Ovary (tissue), 9 donors: ENCODE data around the gene PLEKHA8. TPM values are rescaled to one million over a fixed set of nuclear protein-coding genes. Genes with fewer than 3 reads are reported as not detected.
"Not testable (repeated sequence)": the region's sequence is repeated elsewhere in the genome, so short reads cannot be mapped to it uniquely, and the experiment has no call there.

Experiments
- DNase-seq, 5 donors: peaks; one replicate each; pipeline ENCODE4 v3.0.0-alpha.2; 2019 to 2020
- H3K27ac ChIP-seq, 2 donors: fragments of 200-600 bp; one replicate each; pipeline versions ENCODE4 v1.5.1 to v1.8.0; 2019 to 2022
- H3K27me3 ChIP-seq: fragments of 200-600 bp; one replicate; pipeline ENCODE4 v1.8.0; 2022
- H3K36me3 ChIP-seq: fragments of 200-600 bp; sonication (generic); one replicate; pipeline ENCODE4 v1.5.1; 2019
- H3K4me1 ChIP-seq: one replicate; pipeline ENCODE4 v1.8.1; 2013; ENCODE audit warnings: mild to moderate bottlenecking, moderate library complexity; ENCODE audit not compliant: insufficient read depth
- H3K4me3 ChIP-seq: fragments of 200-600 bp; sonication (generic); one replicate; pipeline ENCODE4 v1.5.1; 2017
- H3K9me3 ChIP-seq, 2 donors: fragments of 200-600 bp in 1 of 2; sonication (generic) in 1 of 2; one replicate each; pipeline versions ENCODE4 v1.5.1 to v1.8.1; 2013 to 2019; ENCODE audit warnings: mild to moderate bottlenecking in 1 of 2, moderate library complexity in 1 of 2
- CTCF ChIP-seq, 3 donors: fragments of 450-650 bp in 2 of 3; fragments of 200-600 bp in 1 of 3; IDR thresholded peaks; one replicate each; pipeline versions ENCODE4 v1.5.1 to v1.8.0; 2016 to 2022; ENCODE audit warnings: antibody characterized with exemption in 3 of 3, mild to moderate bottlenecking in 1 of 3
- EP300 ChIP-seq: sonication (generic); formaldehyde crosslinking; IDR thresholded peaks from one replicate; pipeline ENCODE4 v1.6.1; 2017; ENCODE audit warnings: antibody characterized with exemption
- POLR2A ChIP-seq: fragments of 450-650 bp; IDR thresholded peaks from one replicate; pipeline ENCODE4 v1.6.1; 2017; ENCODE audit warnings: antibody characterized with exemption, mild to moderate bottlenecking, moderate library complexity
- WGBS, 3 donors: extraction: QIAGEN DNeasy Blood & Tissue Kit in 1 of 3; methylation state at CpG; one replicate each; pipeline versions ENCODE4 v1.1.5 to v1.1.7; 2013 to 2017; 5-methylcytosine and 5-hydroxymethylcytosine counted together
- intact Hi-C, 4 donors: fragments of 100-400 bp; cut with DNase I; formaldehyde crosslinking; loops; one replicate each; pipeline versions ENCODE4 v1.11.0 to v1.15.1; 2022 to 2023
- polyA plus RNA-seq, 2 donors: library from polyadenylated mRNA; stranded (reverse); fragments of 200-250 nt in 1 of 2; fragments of 350-450 nt in 1 of 2; fragmentation: Illumina TruSeq in 1 of 2; extraction: RNeasy Lipid Tissue Mini Kit (QIAGEN cat#74804) in 1 of 2; gene quantifications; one replicate each; pipeline ENCODE4 v1.2.3, GENCODE V29; 2013 to 2014
- total RNA-seq, 7 donors: library from RNA; depleted of rRNA in 2 of 7; stranded (reverse); fragments of >200 nt in 2 of 7; fragmentation: NEBNext Ultra II Directional in 3 of 7; extraction: Animal tissue kit (Norgen Biotek cat#: 25700) in 3 of 7; gene quantifications; one replicate each; pipeline versions ENCODE4 v1.1.0 to v1.2.4, GENCODE V29; 2016 to 2023
- donor health status: DM: no; HTN: no; CAD: no; lungs with moderate emphysema.
- donor health status: DM: no; HTN: no; CAD: no.
- donor health status: Bipolar disorder and iron deficiency.
- donor health status: DM: yes; HTN: yes; CAD: no.
- donor health status: DM: no; HTN: no; CAD: no.
- donor health status: DM: yes; HTN: yes; CAD: no.

PLEKHA8 gene
- total and polyA plus RNA-seq, 9 donors, result 3.1 to 12.8 (median 10.0) TPM

- intact Hi-C loops, result no loop called here
Measured at GRCh38 chr7:30053068-30053467, 24.9 kb downstream of the PLEKHA8 start.

GRCh38 chr7:30057741-30058140 lies 29.5 kb downstream of the PLEKHA8 start:
- TF ChIP-seq EP300 (no peak), CTCF (IDR thresholded peaks at IDR 0.05) (no peak), POLR2A (no peak)
- DNase-seq, result no peak
- Histone ChIP-seq H3K27me3 (no peaks in the 10 kb centered on the region), H3K36me3 (no peaks in the 10 kb centered on the region), H3K9me3 (no peaks in the 10 kb centered on the region), H3K4me3 (no peak overlapping the region), H3K27ac (no peak overlapping the region), H3K4me1 (no peaks in the 10 kb centered on the region)
- intact Hi-C loops, result no loop called here

More at GRCh38 chr7:30053068-30053467, 24.9 kb downstream of the PLEKHA8 start:
- H3K36me3 ChIP-seq, result no peaks in the 10 kb centered on the region
- H3K27me3 ChIP-seq, result no peaks in the 10 kb centered on the region
- no peak overlapping the region for H3K4me3 ChIP-seq
- no peaks in the 10 kb centered on the region for H3K9me3 ChIP-seq
- H3K27ac ChIP-seq, result no peak overlapping the region
- TF ChIP-seq EP300 (no peak), CTCF (IDR thresholded peaks at IDR 0.05) (no peak), POLR2A (no peak)
- no peaks in the 10 kb centered on the region for H3K4me1 ChIP-seq
- 91 to 99% (median 92%) methylated on average over 3 of the region's 3 CpGs for WGBS, 3 donors
- DNase-seq, result no peak

GRCh38 chr7:30061786-30062185 lies 33.6 kb downstream of the PLEKHA8 start:
- not testable (repeated sequence) for H3K9me3 ChIP-seq, H3K4me3 ChIP-seq, H3K27ac ChIP-seq, H3K27me3 ChIP-seq, H3K36me3 ChIP-seq, H3K4me1 ChIP-seq
- peak; percentile 33 to 44 (median 34) for TF ChIP-seq CTCF (IDR thresholded peaks at IDR 0.05)
- intact Hi-C loops, result loop anchor here in 1 of 4 donors (5.0 kb wide), 1 partner anchor 424 kb away; no protein-coding TSS in a partner anchor
- 10 to 20% (median 18%) methylated on average over 3 of the region's 3 CpGs for WGBS, 3 donors
- DNase-seq, result peak; percentile 37 to 60 (median 48)

GRCh38 chr7:30062587-30062986 lies 34.4 kb downstream of the PLEKHA8 start:
- WGBS, 3 donors, result 53 to 72% (median 54%) methylated on average over 1 of the region's 1 CpG
- intact Hi-C loops, result loop anchor here in 1 of 4 donors (5.0 kb wide), 1 partner anchor 425 kb away; no protein-coding TSS in a partner anchor
- Histone ChIP-seq H3K4me3 (no peak overlapping the region), H3K27me3 (no peaks in the 10 kb centered on the region), H3K4me1 (no peaks in the 10 kb centered on the region), H3K9me3 (no peaks in the 10 kb centered on the region), H3K36me3 (no peaks in the 10 kb centered on the region), H3K27ac (no peak overlapping the region)
- DNase-seq, result no peak
- TF ChIP-seq EP300, result no peak
- TF ChIP-seq CTCF (IDR thresholded peaks at IDR 0.05), result peak in 2 of 3 donors; percentile 40 to 48

- Histone ChIP-seq H3K4me1 (no peaks in the 10 kb centered on the region), H3K27me3 (no peaks in the 10 kb centered on the region), H3K36me3 (no peaks in the 10 kb centered on the region), H3K9me3 (no peaks in the 10 kb centered on the region), H3K27ac (no peak overlapping the region), H3K4me3 (no peak overlapping the region)
- TF ChIP-seq POLR2A (no peak), EP300 (no peak), CTCF (IDR thresholded peaks at IDR 0.05) (no peak)
- intact Hi-C loops, result no loop called here
- WGBS, 3 donors, result 61 to 74% (median 68%) methylated on average over 3 of the region's 3 CpGs
- no peak for DNase-seq
Measured at GRCh38 chr7:30065746-30066145, 37.5 kb downstream of the PLEKHA8 start.
